GM12891 (cell line): ENCODE measurements around the gene PPM1A.
A peak's percentile ranks its signal among the peaks of the same experiment; 100 is the strongest.

Experiments
- PAX5 ChIP-seq: IDR thresholded peaks from 2 replicates; pipeline ENCODE4 v1.6.1; 2011; ENCODE audit warnings: low read length, moderate library complexity, mild to moderate bottlenecking; ENCODE audit not compliant: insufficient read depth, severe bottlenecking
- POLR2A ChIP-seq: IDR thresholded peaks from 2 replicates; pipeline ENCODE4 v1.6.1; 2011; ENCODE audit warnings: low read depth, low read length, control low read depth
- POLR2AphosphoS5 ChIP-seq: IDR thresholded peaks from 2 replicates; pipeline ENCODE4 v1.6.1; 2011; ENCODE audit warnings: low read depth, low read length, control low read depth
- SPI1 ChIP-seq: IDR thresholded peaks from 2 replicates; pipeline ENCODE4 v1.6.1; 2011; ENCODE audit warnings: low read depth, low read length, control low read depth
- TAF1 ChIP-seq: IDR thresholded peaks from 2 replicates; pipeline ENCODE4 v1.6.1; 2011; ENCODE audit warnings: low read depth, low read length, control low read depth

- peak; percentile 81 for TF ChIP-seq SPI1
- peak; percentile 54; the same call in 1 of the 2 replicates for TF ChIP-seq TAF1
- peak; percentile 75 for TF ChIP-seq POLR2A
- peak; percentile 67 for TF ChIP-seq POLR2AphosphoS5
- peak; percentile 80 for TF ChIP-seq PAX5
Observed at GRCh38 chr14:60327447-60328331, 78.7 kb downstream of the PPM1A start.
